Measurements from ENCODE around the gene LHFPL3.

GRCh38 chr7:104777301-104777800 lies 448.9 kb downstream of the LHFPL3 start:
- TF ChIP-seq CTCF (IDR thresholded peaks at IDR 0.05 in 4 of 5, conservative IDR thresholded peaks at IDR 0.05 in 1 of 5) (no peak), POLR2A (IDR thresholded peaks at IDR 0.05) (no peak)
